Stimulated activated CD8-positive, alpha-beta memory T cell treated with anti-CD3 and anti-CD28 coated beads, Interleukin-12 subunit alpha, Interleukin-12 subunit beta, amount 100 ng/mL, for 4 hours (primary cell): ENCODE data around the gene C4orf51.
A peak's percentile ranks its signal among the peaks of the same experiment; 100 is the strongest.

Experiments used
- DNase-seq: peaks from one replicate; pipeline ENCODE4 v3.0.0-alpha.2; 2020; ENCODE audit warnings: low read depth

The C4orf51 gene

GRCh38 chr4:145709843-145710242 lies 29.9 kb downstream of the C4orf51 start:
- DNase-seq: no peak

DNA sequence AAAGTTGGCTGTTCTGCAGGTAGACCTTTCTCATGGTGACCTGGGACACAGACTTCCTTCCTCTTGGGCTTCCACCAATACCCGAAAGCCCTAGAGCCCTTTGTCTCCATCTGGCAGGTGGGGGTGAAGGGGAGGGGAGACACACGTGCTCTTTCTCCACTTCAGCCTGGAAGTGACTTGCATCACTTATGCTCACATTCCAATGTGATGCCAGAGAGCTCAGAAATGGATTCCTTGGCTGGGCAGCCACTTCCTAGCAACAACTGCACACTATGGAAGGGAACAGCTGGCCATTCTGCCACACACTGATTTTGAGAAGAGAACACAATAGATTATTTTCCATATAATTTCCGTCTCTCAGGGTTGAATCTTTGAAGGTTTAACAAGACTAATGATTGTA lies 36.3 kb downstream of the C4orf51 start:
- DNase-seq: no peak

GRCh38 chr4:145716661-145717200 lies 36.8 kb downstream of the C4orf51 start:
- DNase-seq: no peak

DNA sequence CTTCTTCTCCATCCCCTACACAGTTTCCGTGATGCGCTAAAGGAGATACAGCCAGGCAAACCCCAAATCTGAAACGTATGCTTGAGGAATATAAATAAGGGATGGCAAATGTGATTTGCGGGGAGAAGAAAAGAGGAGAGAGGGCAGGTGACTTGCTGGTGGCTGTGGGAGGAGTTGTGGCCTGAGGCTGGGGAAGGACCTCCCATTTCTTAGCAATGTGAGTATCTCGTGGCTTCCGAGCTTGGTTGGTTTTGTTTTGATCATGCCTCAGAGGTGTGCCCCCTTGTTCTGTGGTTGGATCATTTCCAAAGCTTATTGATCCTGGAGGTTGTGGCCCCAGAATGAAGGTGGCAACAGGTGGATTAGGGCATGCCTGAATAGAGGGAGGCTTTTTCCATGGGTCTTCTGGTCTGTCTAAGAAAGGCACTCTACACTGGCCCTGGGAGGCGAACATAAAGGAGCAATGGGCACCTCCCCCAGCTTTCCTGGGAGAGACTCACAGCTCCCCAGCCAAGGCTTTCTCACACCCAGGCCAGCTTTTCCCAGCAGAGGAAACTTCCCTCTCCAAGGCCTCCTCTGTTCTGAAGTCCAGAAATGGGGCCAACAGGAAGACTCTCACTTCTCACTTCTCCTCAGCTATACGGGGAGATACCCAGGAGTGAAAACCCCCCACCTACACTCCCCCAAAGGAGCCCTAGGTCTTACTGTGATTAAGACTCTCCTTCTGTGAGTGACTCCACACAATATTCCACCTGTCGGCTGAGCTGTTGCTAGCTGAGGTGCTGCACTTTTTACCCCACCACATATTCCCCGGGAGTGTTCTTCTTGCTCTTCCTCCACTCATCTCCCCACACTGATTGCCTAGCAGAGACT lies 40.0 kb downstream of the C4orf51 start:
- DNase-seq: no peak

DNA sequence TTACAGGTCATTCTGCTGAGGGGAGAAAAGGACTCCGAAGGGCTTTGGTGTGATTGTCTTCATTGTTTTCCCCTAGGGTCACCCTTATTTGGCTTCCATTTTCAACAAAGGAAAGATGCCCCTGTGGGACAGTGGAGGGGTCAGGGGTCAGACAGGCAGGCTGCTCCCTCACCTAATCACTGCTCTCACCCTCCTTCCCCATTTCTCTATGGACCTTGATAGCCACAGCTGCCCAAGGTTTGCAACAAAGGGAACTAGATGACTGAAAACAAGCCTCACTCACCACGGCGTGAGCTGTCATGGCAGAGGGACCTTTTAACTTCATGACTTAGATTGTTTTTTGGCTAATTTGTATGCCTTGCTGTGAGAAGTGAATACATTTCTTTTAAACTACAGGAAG lies 40.7 kb downstream of the C4orf51 start:
- DNase-seq: no peak

- no peak for DNase-seq
Measured at GRCh38 chr4:145722561-145722960, 42.6 kb downstream of the C4orf51 start.

DNA sequence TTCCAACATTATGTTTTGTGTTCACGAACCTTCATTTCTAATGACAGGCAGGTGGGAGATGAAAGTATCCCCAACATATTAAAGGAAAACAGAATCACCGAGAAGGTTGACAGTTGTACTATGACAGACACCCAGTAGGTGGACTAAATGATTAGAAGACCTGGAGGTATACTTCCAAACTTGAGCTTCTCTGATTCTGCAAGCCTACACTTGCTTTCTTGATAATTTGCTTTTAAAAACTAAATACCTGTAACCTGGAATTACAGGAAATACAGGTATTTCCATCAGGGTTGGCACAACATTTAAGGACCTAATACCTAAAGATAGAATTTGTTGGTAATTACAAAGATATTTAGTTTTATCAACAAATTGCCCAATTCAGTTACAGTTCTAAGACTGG lies 43.4 kb downstream of the C4orf51 start:
- DNase-seq: no peak

DNA sequence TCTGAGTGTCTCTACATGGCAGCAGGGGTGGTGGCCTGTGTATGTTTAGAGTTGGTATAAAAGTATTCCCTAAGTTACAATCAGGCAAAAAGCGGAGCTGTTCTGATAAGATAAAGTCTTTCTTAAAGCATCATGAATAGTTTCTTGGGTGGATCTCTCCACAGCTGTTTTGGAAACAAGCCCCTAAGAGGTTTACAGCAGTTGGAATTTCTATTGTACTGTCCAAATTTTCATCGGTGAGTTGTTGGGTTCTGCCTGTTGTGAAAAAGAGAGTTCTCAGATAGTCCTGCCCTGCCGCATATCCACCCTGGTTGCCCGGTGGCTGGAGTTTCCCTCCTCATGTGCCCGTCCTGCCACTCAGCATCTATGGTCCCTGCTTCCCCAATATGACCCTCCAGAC lies 50.1 kb downstream of the C4orf51 start:
- no peak for DNase-seq

DNA sequence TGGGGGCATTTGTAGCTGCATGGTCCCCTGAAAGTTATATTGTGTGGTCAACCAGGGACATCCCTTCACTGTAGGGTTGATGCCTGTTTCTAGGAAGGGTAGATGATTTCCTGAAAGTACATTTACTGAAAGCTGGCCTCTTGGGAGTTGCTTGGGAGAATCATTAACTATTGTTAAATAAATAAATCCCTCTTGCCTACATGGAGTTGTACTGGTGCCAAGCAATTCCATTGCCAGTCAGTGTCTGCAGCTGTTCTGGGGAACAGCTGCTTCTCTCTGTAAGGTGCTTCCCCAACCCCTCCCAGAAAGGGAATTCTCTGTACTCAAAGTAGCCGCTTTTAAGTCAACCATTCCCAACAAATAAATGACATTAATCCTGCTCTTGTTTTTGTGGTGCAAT lies 51.1 kb downstream of the C4orf51 start:
- no peak for DNase-seq

GRCh38 chr4:145732001-145732815 lies 52.3 kb downstream of the C4orf51 start:
- DNase-seq: no peak

- peak; percentile 77 for DNase-seq
Measured at GRCh38 chr4:145732895-145733880, 53.2 kb downstream of the C4orf51 start.

DNA sequence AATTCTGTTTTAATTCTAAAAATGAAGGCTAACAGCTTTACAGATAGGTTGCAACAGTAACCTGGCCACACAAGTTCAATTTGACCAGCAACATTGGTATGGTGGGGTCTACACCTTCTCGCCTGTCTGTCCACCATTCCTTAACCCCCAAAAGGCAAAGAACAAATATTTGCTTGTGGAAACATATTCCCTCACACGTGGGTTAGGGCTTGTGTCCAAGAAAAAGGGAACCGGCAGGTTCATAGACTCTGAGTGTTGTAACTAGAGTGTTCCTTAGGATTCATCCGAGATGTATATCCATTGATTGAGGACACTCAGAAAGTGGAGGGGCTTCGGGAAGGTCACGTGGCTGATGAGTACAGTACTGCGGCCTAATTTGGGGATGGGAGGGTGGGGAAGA lies 54.1 kb downstream of the C4orf51 start:
- no peak for DNase-seq

GRCh38 chr4:145734576-145735346 lies 54.8 kb downstream of the C4orf51 start:
- DNase-seq: no peak

GRCh38 chr4:145735347-145735675 lies 55.4 kb downstream of the C4orf51 start:
- DNase-seq: no peak

- DNase-seq: no peak
Measured at GRCh38 chr4:145735827-145736226, 55.9 kb downstream of the C4orf51 start.

- DNase-seq: no peak
Measured at GRCh38 chr4:145736241-145736831, 56.4 kb downstream of the C4orf51 start.

GRCh38 chr4:145739845-145740244 lies 59.9 kb downstream of the C4orf51 start:
- no peak for DNase-seq

DNA sequence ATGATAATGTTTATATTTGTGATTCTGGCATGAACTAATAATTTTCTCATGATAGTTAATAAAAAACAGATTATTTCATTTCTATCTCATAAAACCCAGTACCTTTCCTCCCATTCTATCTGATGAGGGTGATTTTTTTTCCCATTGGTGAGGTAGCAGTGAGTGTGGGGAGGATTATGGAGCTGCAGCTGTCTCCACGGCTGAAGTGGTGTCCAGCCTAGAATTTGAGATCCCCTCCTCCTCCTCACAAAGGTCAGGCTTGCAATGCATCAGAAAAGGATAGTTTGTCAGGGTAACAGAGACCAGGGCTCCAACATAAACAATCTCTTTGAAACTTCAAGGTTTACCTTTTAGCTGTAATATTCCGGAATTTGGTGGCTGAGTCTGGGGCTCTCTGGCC lies 60.9 kb downstream of the C4orf51 start:
- no peak for DNase-seq

DNA sequence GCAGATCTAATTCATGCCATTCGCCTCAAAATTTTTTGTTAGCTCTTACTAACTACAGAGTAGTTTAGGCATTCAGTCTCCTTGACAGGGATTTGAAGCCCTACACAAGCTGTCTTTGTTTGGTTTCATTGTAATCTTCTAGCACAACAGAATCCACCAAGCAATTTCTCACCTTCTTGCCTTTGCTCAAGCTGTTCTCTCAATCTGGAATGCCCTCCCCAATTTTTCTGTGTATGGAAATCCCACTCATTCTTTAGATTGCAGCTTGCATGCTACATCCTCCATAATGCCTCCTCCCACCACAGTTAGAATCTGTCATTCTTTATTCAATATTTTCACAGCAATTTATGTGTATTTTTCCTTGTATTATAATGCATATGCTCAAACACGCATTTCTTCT lies 63.7 kb downstream of the C4orf51 start:
- DNase-seq: no peak

- DNase-seq: no peak
Measured at GRCh38 chr4:145755802-145756201, 75.9 kb downstream of the C4orf51 start.

GRCh38 chr4:145756244-145756643 lies 76.3 kb downstream of the C4orf51 start:
- DNase-seq: no peak
